Measurements from ENCODE around the gene PRDM16. TPM values are rescaled to one million over a fixed set of nuclear protein-coding genes. Genes with fewer than 3 reads are reported as not detected.

PRDM16 gene
- total and polyA plus RNA-seq, 2 of the 8 experiments (the other 6 are each of a cell fraction or from before 2014, with no cell fraction given): 0.39 to 0.43 TPM

- 88% methylated on average over 17 of the region's 23 CpGs; no CpG with 5 or more reads in 1 of the 2 experiments for WGBS, 2 experiments (ENCODE audit: extremely low coverage in 1 of 2, insufficient coverage in 1 of 2, insufficient read length in 1 of 2, insufficient replicate concordance in 2 of 2, low coverage in 1 of 2, low lambda C conversion rate in 2 of 2, missing lambda C conversion rate in 1 of 2)
- H3K18ac ChIP-seq (ENCODE audit: extremely low read depth, low read length): no peak overlapping the region
- no peak for DNase-seq (ENCODE audit: low read depth in 1 of 2, low spot score in 2 of 2)
- no peak overlapping the region for H3K56ac ChIP-seq (replicated peaks; ENCODE audit: insufficient read length, low read depth, low read length)
- H2BK5ac ChIP-seq (ENCODE audit: low read depth, low read length): no peak overlapping the region
- H2BK120ac ChIP-seq (replicated peaks; ENCODE audit: low read depth, low read length): no peak overlapping the region
- no peak overlapping the region for H3K23ac ChIP-seq (ENCODE audit: insufficient read length)
- no peak overlapping the region for H2AK5ac ChIP-seq (ENCODE audit: low read depth, low read length)
- no peak overlapping the region for H2BK20ac ChIP-seq (ENCODE audit: low read length)
- H3K9ac ChIP-seq (replicated peaks in 1 of 4; ENCODE audit: extremely low read depth in 1 of 4, low read depth in 3 of 4, low read length in 3 of 4): no peak overlapping the region
- peaks cover 0 to 19% (median 14%) of the 10 kb centered on the region in 4 experiments; a peak in 6 of 7 replicates for H3K4me1 ChIP-seq (replicated peaks in 1 of 4; ENCODE audit: control insufficient read depth in 3 of 4, insufficient read depth in 4 of 4, low read length in 3 of 4)
- no peak overlapping the region for H3K4me2 ChIP-seq (ENCODE audit: insufficient read depth in 1 of 2, low read depth in 2 of 2, low read length in 2 of 2)
- H2AFZ ChIP-seq (ENCODE audit: low read length): no peak overlapping the region
- H3K27me3 ChIP-seq (replicated peaks in 1 of 4; ENCODE audit: control insufficient read depth in 3 of 4, extremely low read depth in 1 of 4, insufficient read depth in 3 of 4, low read length in 3 of 4): peaks cover 0 to 3% (median 0%) of the 10 kb centered on the region in 4 experiments; a peak in 2 of 7 replicates
- peak overlapping the region; percentile 27; the same call in 1 of the 2 replicates for H2BK12ac ChIP-seq (ENCODE audit: low read depth, low read length)
- no peak overlapping the region for H3K27ac ChIP-seq (ENCODE audit: low read depth, low read length)
- no peaks in the 10 kb centered on the region; the same call in 1 of the 2 replicates for H3K79me1 ChIP-seq (ENCODE audit: low read depth, low read length)
- H3K14ac ChIP-seq (ENCODE audit: insufficient read length): no peak overlapping the region
- peak overlapping the region; percentile 8; the same call in 1 of the 2 replicates for H4K8ac ChIP-seq (ENCODE audit: extremely low read depth, insufficient read depth, low read length)
- no peak overlapping the region for H3K4me3 ChIP-seq (ENCODE audit: extremely low read depth in 1 of 4, insufficient read depth in 2 of 4, low read depth in 3 of 4, low read length in 4 of 4)
- H3K79me2 ChIP-seq (ENCODE audit: control insufficient read depth in 1 of 2, insufficient read depth in 2 of 2, low read length in 2 of 2): peaks cover 0 to 13% of the 10 kb centered on the region in 2 experiments; a peak in 1 of 4 replicates
- no peak overlapping the region for H4K5ac ChIP-seq (ENCODE audit: insufficient read length, low read depth, low read length)
- no peak for FAIRE-seq
- no peak overlapping the region for H3K4ac ChIP-seq (replicated peaks; ENCODE audit: insufficient read length, low read depth, low read length)
- no peaks in the 10 kb centered on the region for H3K36me3 ChIP-seq (ENCODE audit: control insufficient read depth in 2 of 4, insufficient read depth in 4 of 4, low read length in 3 of 4)
- no peak overlapping the region for H4K91ac ChIP-seq (replicated peaks; ENCODE audit: insufficient read length, low read length)
- TF ChIP-seq TBP (IDR thresholded peaks at IDR 0.05; ENCODE audit: low read depth, low read length): no peak
- TF ChIP-seq HDAC2 (IDR thresholded peaks at IDR 0.05; ENCODE audit: borderline replicate concordance in 1 of 2, low read depth in 2 of 2, low read length in 2 of 2): no peak
- peaks cover 3% of the 10 kb centered on the region; the same call in 1 of the 2 replicates for H3K23me2 ChIP-seq (ENCODE audit: low read depth, low read length)
- POLR2A ChIA-PET (ENCODE audit: partially characterized antibody): interaction anchor here (0.6 to 4.1 kb wide), 8 partner anchors 11 to 448 kb away, joined by 3 to 26 read pairs (median 4); partner anchors contain the start of gene C1orf174
- H4K20me1 ChIP-seq (replicated peaks in 1 of 2; ENCODE audit: control insufficient read depth in 1 of 2, insufficient read depth in 2 of 2, low read length in 2 of 2): peaks cover 3 to 5% of the 10 kb centered on the region in 2 experiments
- no peak overlapping the region for H2BK15ac ChIP-seq (ENCODE audit: low read length)
- CTCF ChIA-PET (ENCODE audit: partially characterized antibody): interaction anchor here (0.6 to 3.7 kb wide), 68 partner anchors 9 to 1142 kb away, joined by 3 to 59 read pairs (median 4); partner anchors contain the start of genes MEGF6 and TPRG1L
- no peaks in the 10 kb centered on the region for H3K9me3 ChIP-seq (ENCODE audit: insufficient read depth in 2 of 2, low read depth in 1 of 2, low read length in 1 of 2)
Observed at GRCh38 chr1:3451994-3452865, 383.2 kb downstream of the PRDM16 start.

Measured in H1 (cell line).